Measurements from ENCODE around the gene FGD6.
"Not testable (repeated sequence)": the region's sequence is repeated elsewhere in the genome, so short reads cannot be mapped to it uniquely, and the experiment has no call there.

The FGD6 gene

GRCh38 chr12:95217377-95218149 lies at the start of gene FGD6, which contains the start of gene VEZT:
Gene FGD6, minus strand, starts transcription at chr12:95217467. Its CDS starts 227 bp downstream, at chr12:95217240.
Gene VEZT, plus strand, starts transcription at chr12:95217807. Its CDS starts 44 bp downstream, at chr12:95217851.
- peak; percentile 78 to 100 (median 98) for DNase-seq

- no peak for DNase-seq
Observed at GRCh38 chr12:95266254-95266653, 49.0 kb upstream of the FGD6 start.

- no peak for DNase-seq
Observed at GRCh38 chr12:95265765-95266164, 48.5 kb upstream of the FGD6 start.

GRCh38 chr12:95262808-95263207 lies 45.5 kb upstream of the FGD6 start:
- DNase-seq = no peak

GRCh38 chr12:95261109-95261508 lies 43.8 kb upstream of the FGD6 start:
- DNase-seq = no peak

GRCh38 chr12:95259368-95259767 lies 42.1 kb upstream of the FGD6 start:
- peak in 1 of 14 donors; percentile 6 for DNase-seq

- no peak for DNase-seq
Observed at GRCh38 chr12:95258803-95259202, 41.5 kb upstream of the FGD6 start.

GRCh38 chr12:95258151-95258550 lies 40.9 kb upstream of the FGD6 start:
- DNase-seq = no peak

- no peak for DNase-seq
Observed at GRCh38 chr12:95257541-95257940, 40.3 kb upstream of the FGD6 start.

GRCh38 chr12:95253386-95253785 lies 36.1 kb upstream of the FGD6 start:
- DNase-seq = no peak

GRCh38 chr12:95248604-95249360 lies 31.5 kb upstream of the FGD6 start:
- peak in 1 of 14 donors; percentile 19 for DNase-seq

- no peak for DNase-seq
Observed at GRCh38 chr12:95248095-95248494, 30.8 kb upstream of the FGD6 start.

GRCh38 chr12:95244350-95244749 lies 27.1 kb upstream of the FGD6 start:
- no peak for DNase-seq

- no peak for DNase-seq
Observed at GRCh38 chr12:95243497-95244183, 26.4 kb upstream of the FGD6 start.

GRCh38 chr12:95241761-95242506 lies 24.7 kb upstream of the FGD6 start:
- DNase-seq = no peak

GRCh38 chr12:95241138-95241537 lies 23.9 kb upstream of the FGD6 start:
- not testable (repeated sequence) for DNase-seq

GRCh38 chr12:95240556-95240955 lies 23.3 kb upstream of the FGD6 start:
- DNase-seq = no peak

- not testable (repeated sequence) for DNase-seq
Observed at GRCh38 chr12:95239835-95240234, 22.6 kb upstream of the FGD6 start.

GRCh38 chr12:95239216-95239615 lies 21.9 kb upstream of the FGD6 start:
- no peak for DNase-seq

GRCh38 chr12:95238150-95238549 lies 20.9 kb upstream of the FGD6 start:
- no peak for DNase-seq

- DNase-seq = no peak
Observed at GRCh38 chr12:95237315-95237714, 20.0 kb upstream of the FGD6 start.

GRCh38 chr12:95235621-95236020 lies 18.4 kb upstream of the FGD6 start:
- not testable (repeated sequence) for DNase-seq
